Measurements from ENCODE around the gene EXOC3L4.

GRCh38 chr14:103125098-103126070 is 30.9 kb downstream of the EXOC3L4 start:
- TF ChIP-seq CTCF (conservative IDR thresholded peaks at IDR 0.05 in 1 of 2, IDR thresholded peaks at IDR 0.05 in 1 of 2; ENCODE audit: low read depth in 1 of 2, low read length in 2 of 2): no peak
- no peak for TF ChIP-seq EZH2 (IDR thresholded peaks at IDR 0.05; ENCODE audit: low read length, missing control alignments)
